ENCODE results near the gene FTCD.

DNA sequence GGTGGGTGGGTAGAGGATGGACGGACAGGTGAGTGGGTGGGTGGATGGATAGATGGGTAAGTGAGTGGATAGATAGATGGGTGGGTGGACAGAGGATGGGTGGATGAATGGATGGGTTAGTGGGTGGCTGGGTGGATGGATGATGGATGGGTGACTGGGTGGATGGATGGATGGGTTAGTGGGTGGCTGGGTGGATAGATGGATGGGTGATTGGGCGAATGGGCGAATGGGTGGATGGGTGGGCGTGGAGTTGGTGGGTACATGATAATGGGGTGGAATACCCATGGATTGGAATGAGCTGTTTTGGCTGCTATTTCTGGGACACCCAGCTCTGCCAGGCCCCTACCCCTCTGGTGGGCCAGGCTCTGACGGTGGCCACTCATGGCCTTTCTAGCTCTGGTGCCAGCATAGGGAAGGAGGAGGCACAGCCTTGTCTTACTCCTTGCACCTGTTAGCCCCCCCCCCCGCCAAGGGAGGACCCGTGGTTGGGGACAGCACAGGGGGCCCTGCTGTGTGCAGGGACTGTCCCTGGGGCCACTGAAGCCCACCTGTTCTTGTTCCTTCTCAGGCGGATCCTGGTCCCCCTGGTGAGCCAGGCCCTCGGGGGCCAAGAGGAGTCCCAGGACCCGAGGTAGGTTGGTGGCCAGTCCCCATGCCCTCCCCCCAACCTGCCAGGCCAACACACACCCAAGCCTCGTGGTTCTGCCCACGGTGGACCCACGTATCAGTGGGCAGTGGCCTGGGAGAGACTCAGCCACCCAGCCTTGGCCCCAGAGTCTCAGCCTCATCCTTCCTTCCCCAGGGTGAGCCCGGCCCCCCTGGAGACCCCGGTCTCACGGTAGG is 31.1 kb downstream of the FTCD start:
- TF ChIP-seq, protein P1, sequence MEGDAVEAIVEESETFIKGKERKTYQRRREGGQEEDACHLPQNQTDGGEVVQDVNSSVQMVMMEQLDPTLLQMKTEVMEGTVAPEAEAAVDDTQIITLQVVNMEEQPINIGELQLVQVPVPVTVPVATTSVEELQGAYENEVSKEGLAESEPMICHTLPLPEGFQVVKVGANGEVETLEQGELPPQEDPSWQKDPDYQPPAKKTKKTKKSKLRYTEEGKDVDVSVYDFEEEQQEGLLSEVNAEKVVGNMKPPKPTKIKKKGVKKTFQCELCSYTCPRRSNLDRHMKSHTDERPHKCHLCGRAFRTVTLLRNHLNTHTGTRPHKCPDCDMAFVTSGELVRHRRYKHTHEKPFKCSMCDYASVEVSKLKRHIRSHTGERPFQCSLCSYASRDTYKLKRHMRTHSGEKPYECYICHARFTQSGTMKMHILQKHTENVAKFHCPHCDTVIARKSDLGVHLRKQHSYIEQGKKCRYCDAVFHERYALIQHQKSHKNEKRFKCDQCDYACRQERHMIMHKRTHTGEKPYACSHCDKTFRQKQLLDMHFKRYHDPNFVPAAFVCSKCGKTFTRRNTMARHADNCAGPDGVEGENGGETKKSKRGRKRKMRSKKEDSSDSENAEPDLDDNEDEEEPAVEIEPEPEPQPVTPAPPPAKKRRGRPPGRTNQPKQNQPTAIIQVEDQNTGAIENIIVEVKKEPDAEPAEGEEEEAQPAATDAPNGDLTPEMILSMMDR (IDR thresholded peaks at IDR 0.05; ENCODE audit: extremely low read depth in 1 of 2, insufficient read depth in 1 of 2, low read depth in 1 of 2, low read length in 2 of 2), result no peak
- TF ChIP-seq EZH2 (IDR thresholded peaks at IDR 0.05; ENCODE audit: borderline replicate concordance, low read depth, low read length, severe bottlenecking) (no peak), POLR2A (IDR thresholded peaks at IDR 0.05; ENCODE audit: low read depth, low read length) (no peak)

All from endothelial cell of umbilical vein (primary cell).